HL-60 (cell line): ENCODE results near the gene MICAL2.

Experiments
- DNase-seq, 2 experiments: peaks; one replicate each; pipeline ENCODE4 v3.0.0-alpha.2; 2010 to 2020; ENCODE audit warnings: low read depth in 1 of 2, low spot score in 1 of 2
- H3K27ac ChIP-seq: fragments of 250-450 bp; sonication (Bioruptor Pico); replicated peaks from 2 replicates; pipeline ENCODE4 v1.5.1; 2020; ENCODE audit warnings: mild to moderate bottlenecking, moderate library complexity
- H3K27me3 ChIP-seq: fragments of 250-450 bp; sonication (Bioruptor Pico); 2 replicates; pipeline ENCODE4 v1.5.1; 2021; ENCODE audit warnings: mild to moderate bottlenecking, moderate library complexity; ENCODE audit not compliant: insufficient read depth, poor library complexity, severe bottlenecking
- H3K4me3 ChIP-seq: replicated peaks from 2 replicates; pipeline ENCODE4 v1.5.1; 2011; ENCODE audit warnings: mild to moderate bottlenecking, control low read depth, low read length; ENCODE audit not compliant: insufficient read depth
- CTCF ChIP-seq: IDR thresholded peaks from one replicate; pipeline ENCODE4 v1.5.1; 2011; ENCODE audit warnings: low read length, control low read depth, inconsistent platforms; ENCODE audit not compliant: insufficient read depth
- GABPA ChIP-seq: IDR thresholded peaks from 2 replicates; pipeline ENCODE4 v1.6.1; 2012; ENCODE audit warnings: low read depth
- POLR2AphosphoS5 ChIP-seq: IDR thresholded peaks from 2 replicates; pipeline ENCODE4 v1.6.1; 2012; ENCODE audit warnings: low read depth
- SPI1 ChIP-seq: IDR thresholded peaks from 2 replicates; pipeline ENCODE4 v1.6.1; 2012; ENCODE audit warnings: low read depth, mild to moderate bottlenecking, borderline replicate concordance
- TF ChIP-seq, protein P1 (sequence below): IDR thresholded peaks from 2 replicates; pipeline ENCODE4 v1.6.1; 2012; ENCODE audit warnings: low read depth; ENCODE audit not compliant: insufficient replicate concordance

Gene MICAL2

GRCh38 chr11:12099132-12099873 is 11.1 kb upstream of the MICAL2 start:
- TF ChIP-seq GABPA = no peak
- no peak for TF ChIP-seq POLR2AphosphoS5
- TF ChIP-seq, protein P1, sequence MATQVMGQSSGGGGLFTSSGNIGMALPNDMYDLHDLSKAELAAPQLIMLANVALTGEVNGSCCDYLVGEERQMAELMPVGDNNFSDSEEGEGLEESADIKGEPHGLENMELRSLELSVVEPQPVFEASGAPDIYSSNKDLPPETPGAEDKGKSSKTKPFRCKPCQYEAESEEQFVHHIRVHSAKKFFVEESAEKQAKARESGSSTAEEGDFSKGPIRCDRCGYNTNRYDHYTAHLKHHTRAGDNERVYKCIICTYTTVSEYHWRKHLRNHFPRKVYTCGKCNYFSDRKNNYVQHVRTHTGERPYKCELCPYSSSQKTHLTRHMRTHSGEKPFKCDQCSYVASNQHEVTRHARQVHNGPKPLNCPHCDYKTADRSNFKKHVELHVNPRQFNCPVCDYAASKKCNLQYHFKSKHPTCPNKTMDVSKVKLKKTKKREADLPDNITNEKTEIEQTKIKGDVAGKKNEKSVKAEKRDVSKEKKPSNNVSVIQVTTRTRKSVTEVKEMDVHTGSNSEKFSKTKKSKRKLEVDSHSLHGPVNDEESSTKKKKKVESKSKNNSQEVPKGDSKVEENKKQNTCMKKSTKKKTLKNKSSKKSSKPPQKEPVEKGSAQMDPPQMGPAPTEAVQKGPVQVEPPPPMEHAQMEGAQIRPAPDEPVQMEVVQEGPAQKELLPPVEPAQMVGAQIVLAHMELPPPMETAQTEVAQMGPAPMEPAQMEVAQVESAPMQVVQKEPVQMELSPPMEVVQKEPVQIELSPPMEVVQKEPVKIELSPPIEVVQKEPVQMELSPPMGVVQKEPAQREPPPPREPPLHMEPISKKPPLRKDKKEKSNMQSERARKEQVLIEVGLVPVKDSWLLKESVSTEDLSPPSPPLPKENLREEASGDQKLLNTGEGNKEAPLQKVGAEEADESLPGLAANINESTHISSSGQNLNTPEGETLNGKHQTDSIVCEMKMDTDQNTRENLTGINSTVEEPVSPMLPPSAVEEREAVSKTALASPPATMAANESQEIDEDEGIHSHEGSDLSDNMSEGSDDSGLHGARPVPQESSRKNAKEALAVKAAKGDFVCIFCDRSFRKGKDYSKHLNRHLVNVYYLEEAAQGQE = no peak
- no peak for TF ChIP-seq CTCF
- no peak for TF ChIP-seq SPI1
- Histone ChIP-seq H3K27me3 (no peaks in the 10 kb centered on the region), H3K27ac (no peak overlapping the region), H3K4me3 (no peak overlapping the region)
- DNase-seq = no peak

DNA sequence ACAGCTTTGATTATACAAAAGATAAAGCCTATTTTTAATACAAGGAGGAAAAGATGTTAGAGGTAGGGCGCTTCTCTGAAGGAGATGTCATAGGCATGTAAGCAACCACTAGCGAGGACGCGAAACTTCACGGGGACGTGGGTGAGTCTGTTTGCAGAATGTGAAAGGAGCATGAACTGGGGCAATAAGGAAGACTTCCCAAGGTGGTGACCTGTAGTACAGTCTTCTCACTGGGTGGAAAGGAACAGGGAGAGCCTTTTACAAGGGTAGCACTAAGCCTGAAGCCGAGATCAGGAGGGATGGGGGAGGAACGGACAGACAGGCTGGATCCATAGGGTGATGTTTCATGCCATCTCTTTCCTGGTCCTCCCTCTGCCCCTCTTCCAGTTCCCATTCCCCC is 10.0 kb upstream of the MICAL2 start:
- TF ChIP-seq SPI1 (no peak), CTCF (no peak), GABPA (no peak), POLR2AphosphoS5 (no peak)
- TF ChIP-seq, protein P1 = no peak
- Histone ChIP-seq H3K27me3 (no peaks in the 10 kb centered on the region), H3K4me3 (no peak overlapping the region), H3K27ac (no peak overlapping the region)
- DNase-seq = no peak

- DNase-seq = no peak
- TF ChIP-seq, protein P1 = no peak
- TF ChIP-seq CTCF (no peak), POLR2AphosphoS5 (no peak)
- H3K4me3 ChIP-seq = no peak overlapping the region
- H3K27ac ChIP-seq = no peak overlapping the region
- H3K27me3 ChIP-seq = no peaks in the 10 kb centered on the region
Observed at GRCh38 chr11:12100841-12101242, 9.5 kb upstream of the MICAL2 start.
